GM19240 (cell line): ENCODE measurements around the gene CACFD1.

Experiments
- DNase-seq: peaks from one replicate; pipeline ENCODE4 v3.0.0; 2011; ENCODE audit warnings: low spot score; ENCODE audit not compliant: insufficient read length

Gene CACFD1

GRCh38 chr9:133459476-133460404, at the start of gene CACFD1:
Gene CACFD1 (plus strand): TSS chr9:133459978. CDS start chr9:133460067, 89 bp downstream.
- DNase-seq: peak; percentile 100

- no peak for DNase-seq
Measured at GRCh38 chr9:133415170-133415569, 44.6 kb upstream of the CACFD1 start.

- peak; percentile 62 for DNase-seq
Measured at GRCh38 chr9:133417541-133418461, 42.0 kb upstream of the CACFD1 start, which contains the start of gene REXO4. Gene REXO4 (minus strand): TSS chr9:133418010. CDS start chr9:133417844, 166 bp downstream.

- DNase-seq: no peak
Measured at GRCh38 chr9:133419005-133419404, 40.8 kb upstream of the CACFD1 start.

GRCh38 chr9:133420392-133420827, 39.4 kb upstream of the CACFD1 start:
- DNase-seq: peak; percentile 73

GRCh38 chr9:133421615-133422542, 37.9 kb upstream of the CACFD1 start, which contains the start of gene ADAMTS13:
Gene ADAMTS13 (plus strand): TSS chr9:133422367. CDS start chr9:133422444, 77 bp downstream.
- no peak for DNase-seq

GRCh38 chr9:133423216-133423615, 36.6 kb upstream of the CACFD1 start:
- DNase-seq: no peak

- DNase-seq: no peak
Measured at GRCh38 chr9:133424187-133424586, 35.6 kb upstream of the CACFD1 start.

- DNase-seq: no peak
Measured at GRCh38 chr9:133425049-133425632, 34.6 kb upstream of the CACFD1 start.

- no peak for DNase-seq
Measured at GRCh38 chr9:133426011-133426410, 33.8 kb upstream of the CACFD1 start.

- no peak for DNase-seq
Measured at GRCh38 chr9:133427658-133428348, 32.0 kb upstream of the CACFD1 start.

GRCh38 chr9:133428617-133429101, 31.1 kb upstream of the CACFD1 start:
- no peak for DNase-seq

GRCh38 chr9:133429214-133429613, 30.6 kb upstream of the CACFD1 start:
- DNase-seq: no peak

GRCh38 chr9:133429641-133430161, 30.1 kb upstream of the CACFD1 start:
- no peak for DNase-seq

- no peak for DNase-seq
Measured at GRCh38 chr9:133430244-133430643, 29.5 kb upstream of the CACFD1 start.

GRCh38 chr9:133433351-133433843, 26.4 kb upstream of the CACFD1 start:
- DNase-seq: no peak

- no peak for DNase-seq
Measured at GRCh38 chr9:133436681-133437080, 23.1 kb upstream of the CACFD1 start.

GRCh38 chr9:133437753-133438531, 21.8 kb upstream of the CACFD1 start:
- DNase-seq: no peak
